GM12878 (cell line): Measurements from ENCODE around the gene TAS2R60. TPM values are rescaled to one million over a fixed set of nuclear protein-coding genes. Genes with fewer than 3 reads are reported as not detected.

Experiments
- ATAC-seq: fragments of 200-7000 bp; cut with Tn5 transposase; 3 replicates; pipeline ENCODE4 v1.9.1; 2020; ENCODE audit warnings: mild to moderate bottlenecking, moderate library complexity
- BruUV-seq: library from RNA; stranded (reverse); fragments of 400-500 nt; replicated peaks from 2 replicates; lab custom pipeline; 2021; lab: Mats Ljungman, UMichigan
- CTCF ChIA-PET: fragments of 300-600 bp; sonication (Branson Sonifier 250); formaldehyde crosslinking; extraction: SDS; loops from one replicate; lab custom pipeline; 2021; ENCODE audit warnings: inconsistent platforms; lab: Yijun Ruan, JAX
- POLR2A ChIA-PET: fragments of 350-600 bp; formaldehyde crosslinking; extraction: SDS; loops from one replicate; lab custom pipeline; 2021; ENCODE audit warnings: inconsistent platforms; lab: Charles Lee
- RAD21 ChIA-PET: fragments of 300-600 bp; sonication (Branson Sonifier 250); formaldehyde crosslinking; loops from one replicate; lab custom pipeline; 2023; ENCODE audit warnings: antibody characterized with exemption; ENCODE audit not compliant: unreplicated experiment; lab: Charles Lee
- SMC1A ChIA-PET: fragments of 300-600 bp; sonication (Branson Sonifier 250); formaldehyde crosslinking; loops from one replicate; lab custom pipeline; 2023; ENCODE audit not compliant: unreplicated experiment, uncharacterized antibody; lab: Charles Lee
- DNase-seq: peaks from one replicate; pipeline ENCODE4 v3.0.0-alpha.2; 2011; ENCODE audit warnings: low read depth, low spot score
- FAIRE-seq: peaks from 3 replicates; lab custom pipeline; 2011; peaks lifted over from hg19 to GRCh38; lab: Jason Lieb, UNC
- H2AFZ ChIP-seq: 2 replicates; pipeline ENCODE4 v1.6.0; 2011; ENCODE audit warnings: low read depth, low read length, control low read depth; ENCODE audit not compliant: control insufficient read depth
- H3K27ac ChIP-seq: 2 replicates; pipeline ENCODE4 v1.5.1; 2011; ENCODE audit warnings: control low read depth; ENCODE audit not compliant: control insufficient read depth, insufficient read depth
- H3K27me3 ChIP-seq, 2 experiments: replicated peaks in 1 of 2; 2 replicates each; pipeline versions ENCODE4 v1.6.0 to v1.6.1; 2011; ENCODE audit warnings: low read length in 1 of 2; ENCODE audit not compliant: control insufficient read depth in 2 of 2, insufficient read depth in 2 of 2
- H3K36me3 ChIP-seq, 2 experiments: 2 replicates each; pipeline ENCODE4 v1.5.1; 2011; ENCODE audit warnings: low read length in 1 of 2; ENCODE audit not compliant: control insufficient read depth in 2 of 2, insufficient read depth in 2 of 2
- H3K4me1 ChIP-seq: 2 replicates; pipeline ENCODE4 v1.6.1; 2011; ENCODE audit warnings: mild to moderate bottlenecking, low read length, moderate library complexity, mixed read lengths; ENCODE audit not compliant: control insufficient read depth, insufficient read depth
- H3K4me2 ChIP-seq: 2 replicates; pipeline ENCODE4 v1.6.0; 2011; ENCODE audit warnings: control low read depth; ENCODE audit not compliant: control insufficient read depth, insufficient read depth
- H3K4me3 ChIP-seq: fragments of 200-600 bp; sonication (generic); 2 replicates; pipeline ENCODE4 v1.5.1; 2016
- H3K79me2 ChIP-seq: 2 replicates; pipeline ENCODE4 v1.6.0; 2011; ENCODE audit warnings: low read length; ENCODE audit not compliant: control insufficient read depth, insufficient read depth
- H3K9ac ChIP-seq: 2 replicates; pipeline ENCODE4 v1.8.0; 2011; ENCODE audit warnings: low read length, control low read depth, mixed read lengths; ENCODE audit not compliant: control insufficient read depth, insufficient read depth
- H3K9me3 ChIP-seq: replicated peaks from 3 replicates; pipeline ENCODE4 v1.5.1; 2011; ENCODE audit warnings: mild to moderate bottlenecking, low read length; ENCODE audit not compliant: control insufficient read depth, insufficient read depth
- H4K20me1 ChIP-seq: 2 replicates; pipeline ENCODE4 v1.6.0; 2011; ENCODE audit not compliant: control insufficient read depth, insufficient read depth
- NFXL1 ChIP-seq: fragments of 450-650 bp; IDR thresholded peaks from 2 replicates; pipeline ENCODE4 v1.6.1; 2017; ENCODE audit warnings: antibody characterized with exemption, mild to moderate bottlenecking, borderline replicate concordance
- PML ChIP-seq: IDR thresholded peaks from 2 replicates; pipeline ENCODE4 v1.6.1; 2012; ENCODE audit warnings: low read length, inconsistent platforms
- RB1 ChIP-seq: fragments of 450-650 bp; formaldehyde crosslinking; IDR thresholded peaks from 2 replicates; pipeline ENCODE4 v1.6.1; 2017; ENCODE audit warnings: mild to moderate bottlenecking, borderline replicate concordance
- RFX5 ChIP-seq: IDR thresholded peaks from 2 replicates; pipeline ENCODE4 v1.6.1; 2011; ENCODE audit warnings: low read depth, low read length, improper control_type of control experiment
- TARDBP ChIP-seq: IDR thresholded peaks from 2 replicates; pipeline ENCODE4 v1.6.1; 2016; ENCODE audit warnings: borderline replicate concordance
- TCF3 ChIP-seq: IDR thresholded peaks from 2 replicates; pipeline ENCODE4 v1.6.1; 2012; ENCODE audit warnings: low read depth, mild to moderate bottlenecking, low read length, borderline replicate concordance; ENCODE audit not compliant: insufficient read depth
- YBX1 ChIP-seq: fragments of 450-650 bp; IDR thresholded peaks from 2 replicates; pipeline ENCODE4 v1.6.1; 2016; ENCODE audit warnings: antibody characterized with exemption
- ZBED1 ChIP-seq: IDR thresholded peaks from 2 replicates; pipeline ENCODE4 v1.6.1; 2016; ENCODE audit warnings: borderline replicate concordance
- ZNF274 ChIP-seq: IDR thresholded peaks from one replicate; pipeline ENCODE4 v1.8.0; 2011; ENCODE audit not compliant: insufficient read length, insufficient read depth
- WGBS: methylation state at CpG from one replicate; pipeline ENCODE4 v1.1.6; 2016; ENCODE audit warnings: low lambda C conversion rate; ENCODE audit not compliant: insufficient replicate concordance, insufficient coverage; ENCODE audit errors: missing lambda C conversion rate; 5-methylcytosine and 5-hydroxymethylcytosine counted together
- in situ Hi-C: fragments of 300-500 bp; cut with MboI; formaldehyde crosslinking; loops from 9 replicates; pipeline ENCODE4 v1.14.3; 2018; ENCODE audit warnings: mixed read lengths
- intact Hi-C: fragments of 100-400 bp; cut with micrococcal nuclease; formaldehyde crosslinking; loops from one replicate; pipeline ENCODE4 v1.14.2; 2022; ENCODE audit not compliant: unreplicated experiment
- polyA plus RNA-seq, 11 experiments: library from polyadenylated mRNA; depleted of rRNA in 4 of 11; unstranded in 6 of 11; stranded (reverse) in 5 of 11; fragments of >200 nt; fragmentation: Nextera tagmentation in 4 of 11; fragmentation: Illumina TruSeq in 1 of 11; extraction: Ambion mirVana in 4 of 11; extraction: Trizol in 1 of 11; gene quantifications; 1 replicate in 1 of 11; 2 replicates in 10 of 11; pipeline versions ENCODE4 v1.2.1 to v1.2.3, GENCODE V29; 2011 to 2016; ENCODE audit warnings: inconsistent platforms in 2 of 11, missing spikeins in 2 of 11, low read depth in 1 of 11
- total RNA-seq, 4 experiments: library from RNA; depleted of rRNA in 3 of 4; stranded (reverse); fragments of >200 nt in 3 of 4; fragmentation: Illumina TruSeq in 1 of 4; extraction: Trizol in 1 of 4; gene quantifications; 2 replicates each; pipeline versions ENCODE4 v1.2.1 to v1.2.3, GENCODE V29; 2013 to 2021
- TF ChIP-seq, protein P1 (sequence below): fragments of 450-650 bp; IDR thresholded peaks from 2 replicates; pipeline ENCODE4 v1.6.1; 2018; ENCODE audit warnings: mild to moderate bottlenecking, low read depth, moderate library complexity; ENCODE audit not compliant: partially characterized antibody
- TF ChIP-seq, protein P2 (sequence below): fragments of 150-350 bp; IDR thresholded peaks from 2 replicates; pipeline ENCODE4 v1.6.1; 2014; ENCODE audit warnings: mild to moderate bottlenecking, low read depth, low read length

Gene TAS2R60
- total and polyA plus RNA-seq, 10 of the 15 experiments (the other 5 are each of a cell fraction or from before 2014, with no cell fraction given), result not detected

DNA sequence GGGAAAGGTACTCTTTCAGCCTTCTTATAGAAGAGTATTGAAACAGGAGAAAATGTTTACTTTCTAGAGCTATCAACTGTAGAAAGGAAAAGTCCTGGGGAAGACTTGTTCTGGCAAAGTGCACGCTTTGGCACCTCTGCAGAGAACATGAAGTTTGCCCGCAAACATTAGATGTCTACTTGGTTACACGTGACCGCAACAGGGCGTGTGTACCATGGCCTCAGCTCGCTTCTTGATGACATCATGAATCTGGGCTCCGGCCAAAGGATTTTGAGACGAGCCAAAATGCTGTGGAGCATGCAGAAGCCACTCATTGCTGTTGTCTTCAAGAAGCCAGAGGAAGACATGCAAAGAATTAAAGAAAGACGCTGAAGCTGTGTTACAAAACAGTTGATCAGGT lies 8.6 kb upstream of the TAS2R60 start:
- ATAC-seq (no peak), FAIRE-seq (no peak), DNase-seq (no peak)
- RAD21 ChIA-PET, result no interaction called here
- no peaks in the 10 kb centered on the region for H3K79me2 ChIP-seq
- CTCF ChIA-PET, result no interaction called here
- SMC1A ChIA-PET, result no interaction called here
- no peaks in the 10 kb centered on the region for H3K4me1 ChIP-seq
- no peaks in the 10 kb centered on the region for H3K36me3 ChIP-seq
- H3K4me3 ChIP-seq, result no peak overlapping the region
- POLR2A ChIA-PET, result interaction anchor here (0.5 kb wide), 1 partner anchor 576 kb away, joined by 6 read pairs; no protein-coding TSS in a partner anchor
- H3K9me3 ChIP-seq, result no peaks in the 10 kb centered on the region
- no TSS peak for BruUV-seq
- 53% methylated on average over 9 of the region's 9 CpGs for WGBS
- no peaks in the 10 kb centered on the region for H4K20me1 ChIP-seq
- intact Hi-C loops (no loop called here), in situ Hi-C loops (no loop called here)
- no peak overlapping the region for H3K4me2 ChIP-seq
- no peak overlapping the region for H2AFZ ChIP-seq
- H3K27ac ChIP-seq, result no peak overlapping the region
- TF ChIP-seq, protein P1, sequence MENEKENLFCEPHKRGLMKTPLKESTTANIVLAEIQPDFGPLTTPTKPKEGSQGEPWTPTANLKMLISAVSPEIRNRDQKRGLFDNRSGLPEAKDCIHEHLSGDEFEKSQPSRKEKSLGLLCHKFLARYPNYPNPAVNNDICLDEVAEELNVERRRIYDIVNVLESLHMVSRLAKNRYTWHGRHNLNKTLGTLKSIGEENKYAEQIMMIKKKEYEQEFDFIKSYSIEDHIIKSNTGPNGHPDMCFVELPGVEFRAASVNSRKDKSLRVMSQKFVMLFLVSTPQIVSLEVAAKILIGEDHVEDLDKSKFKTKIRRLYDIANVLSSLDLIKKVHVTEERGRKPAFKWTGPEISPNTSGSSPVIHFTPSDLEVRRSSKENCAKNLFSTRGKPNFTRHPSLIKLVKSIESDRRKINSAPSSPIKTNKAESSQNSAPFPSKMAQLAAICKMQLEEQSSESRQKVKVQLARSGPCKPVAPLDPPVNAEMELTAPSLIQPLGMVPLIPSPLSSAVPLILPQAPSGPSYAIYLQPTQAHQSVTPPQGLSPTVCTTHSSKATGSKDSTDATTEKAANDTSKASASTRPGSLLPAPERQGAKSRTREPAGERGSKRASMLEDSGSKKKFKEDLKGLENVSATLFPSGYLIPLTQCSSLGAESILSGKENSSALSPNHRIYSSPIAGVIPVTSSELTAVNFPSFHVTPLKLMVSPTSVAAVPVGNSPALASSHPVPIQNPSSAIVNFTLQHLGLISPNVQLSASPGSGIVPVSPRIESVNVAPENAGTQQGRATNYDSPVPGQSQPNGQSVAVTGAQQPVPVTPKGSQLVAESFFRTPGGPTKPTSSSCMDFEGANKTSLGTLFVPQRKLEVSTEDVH, result no peak
- no peak for TF ChIP-seq TCF3
- no peak for TF ChIP-seq YBX1
- no peak overlapping the region for H3K9ac ChIP-seq
- H3K27me3 ChIP-seq, result no peaks in the 10 kb centered on the region; a peak in 1 of 4 replicates

DNA sequence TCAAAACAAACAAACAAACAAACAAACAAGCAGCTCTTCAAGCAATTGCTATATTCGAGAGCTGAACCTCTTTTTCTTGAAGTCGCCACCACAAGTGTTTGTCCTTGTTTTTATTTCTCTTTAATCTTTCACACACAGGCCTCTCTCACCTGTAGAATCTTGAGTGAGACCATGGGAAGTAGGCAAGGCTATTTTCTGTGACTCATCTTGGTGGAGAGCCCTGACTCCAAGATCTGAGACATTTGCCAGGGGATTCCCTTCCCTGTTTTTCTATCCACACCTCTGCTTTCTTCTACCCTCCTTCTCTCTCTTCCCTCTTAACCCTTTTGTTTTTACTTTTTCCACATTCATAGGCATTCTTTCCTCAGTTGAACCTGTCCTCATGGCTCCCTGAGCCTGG lies 8.0 kb upstream of the TAS2R60 start:
- no peaks in the 10 kb centered on the region for H3K9me3 ChIP-seq
- FAIRE-seq (no peak), DNase-seq (no peak), ATAC-seq (no peak)
- ChIA-PET CTCF (interaction anchor here (1.5 kb wide), 1 partner anchor 195 kb away, joined by 6 read pairs; no protein-coding TSS in a partner anchor), RAD21 (no interaction called here), POLR2A (no interaction called here), SMC1A (no interaction called here)
- H3K27ac ChIP-seq, result no peak overlapping the region
- no peaks in the 10 kb centered on the region for H3K79me2 ChIP-seq
- no peaks in the 10 kb centered on the region; a peak in 1 of 4 replicates for H3K27me3 ChIP-seq
- WGBS, result 0% methylated on average over 2 of the region's 2 CpGs
- no peak overlapping the region for H3K4me2 ChIP-seq
- no peak overlapping the region for H3K4me3 ChIP-seq
- in situ Hi-C loops (no loop called here), intact Hi-C loops (no loop called here)
- H3K36me3 ChIP-seq, result no peaks in the 10 kb centered on the region
- H4K20me1 ChIP-seq, result no peaks in the 10 kb centered on the region
- no peaks in the 10 kb centered on the region for H3K4me1 ChIP-seq
- no peak overlapping the region for H2AFZ ChIP-seq
- no TSS peak for BruUV-seq
- no peak overlapping the region for H3K9ac ChIP-seq
- TF ChIP-seq NFXL1, result no peak
- no peak for TF ChIP-seq ZBED1
- TF ChIP-seq ZNF274, result no peak
- no peak for TF ChIP-seq PML
- TF ChIP-seq, protein P2, sequence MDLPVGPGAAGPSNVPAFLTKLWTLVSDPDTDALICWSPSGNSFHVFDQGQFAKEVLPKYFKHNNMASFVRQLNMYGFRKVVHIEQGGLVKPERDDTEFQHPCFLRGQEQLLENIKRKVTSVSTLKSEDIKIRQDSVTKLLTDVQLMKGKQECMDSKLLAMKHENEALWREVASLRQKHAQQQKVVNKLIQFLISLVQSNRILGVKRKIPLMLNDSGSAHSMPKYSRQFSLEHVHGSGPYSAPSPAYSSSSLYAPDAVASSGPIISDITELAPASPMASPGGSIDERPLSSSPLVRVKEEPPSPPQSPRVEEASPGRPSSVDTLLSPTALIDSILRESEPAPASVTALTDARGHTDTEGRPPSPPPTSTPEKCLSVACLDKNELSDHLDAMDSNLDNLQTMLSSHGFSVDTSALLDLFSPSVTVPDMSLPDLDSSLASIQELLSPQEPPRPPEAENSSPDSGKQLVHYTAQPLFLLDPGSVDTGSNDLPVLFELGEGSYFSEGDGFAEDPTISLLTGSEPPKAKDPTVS, result no peak
- TF ChIP-seq RB1, result no peak
- no peak for TF ChIP-seq RFX5
- no peak for TF ChIP-seq TARDBP
